Activated CD8-positive, alpha-beta memory T cell treated with anti-CD3 and anti-CD28 coated beads for 36 hours (primary cell): ENCODE results near the gene MCEE. TPM values are rescaled to one million over a fixed set of nuclear protein-coding genes. Genes with fewer than 3 reads are reported as not detected.
"Not testable (repeated sequence)": the region's sequence is repeated elsewhere in the genome, so short reads cannot be mapped to it uniquely, and the experiment has no call there.

ENCODE experiments used
- CTCF ChIA-PET: fragments of 350-600 bp; sonication (Branson Sonifier 250); formaldehyde crosslinking; loops from one replicate; lab custom pipeline; 2021; ENCODE audit warnings: antibody characterized with exemption; lab: Charles Lee
- POLR2A ChIA-PET: fragments of 350-600 bp; sonication (Branson Sonifier 250); formaldehyde crosslinking; loops from one replicate; lab custom pipeline; 2021; ENCODE audit warnings: antibody characterized with exemption; lab: Charles Lee
- total RNA-seq, 2 experiments: library from RNA; stranded (reverse); gene quantifications; one replicate each; pipeline ENCODE4 v1.2.3, GENCODE V29; 2021

MCEE gene
- 10 to 100 TPM; 12.4 to 13.7 TPM for total RNA-seq

DNA sequence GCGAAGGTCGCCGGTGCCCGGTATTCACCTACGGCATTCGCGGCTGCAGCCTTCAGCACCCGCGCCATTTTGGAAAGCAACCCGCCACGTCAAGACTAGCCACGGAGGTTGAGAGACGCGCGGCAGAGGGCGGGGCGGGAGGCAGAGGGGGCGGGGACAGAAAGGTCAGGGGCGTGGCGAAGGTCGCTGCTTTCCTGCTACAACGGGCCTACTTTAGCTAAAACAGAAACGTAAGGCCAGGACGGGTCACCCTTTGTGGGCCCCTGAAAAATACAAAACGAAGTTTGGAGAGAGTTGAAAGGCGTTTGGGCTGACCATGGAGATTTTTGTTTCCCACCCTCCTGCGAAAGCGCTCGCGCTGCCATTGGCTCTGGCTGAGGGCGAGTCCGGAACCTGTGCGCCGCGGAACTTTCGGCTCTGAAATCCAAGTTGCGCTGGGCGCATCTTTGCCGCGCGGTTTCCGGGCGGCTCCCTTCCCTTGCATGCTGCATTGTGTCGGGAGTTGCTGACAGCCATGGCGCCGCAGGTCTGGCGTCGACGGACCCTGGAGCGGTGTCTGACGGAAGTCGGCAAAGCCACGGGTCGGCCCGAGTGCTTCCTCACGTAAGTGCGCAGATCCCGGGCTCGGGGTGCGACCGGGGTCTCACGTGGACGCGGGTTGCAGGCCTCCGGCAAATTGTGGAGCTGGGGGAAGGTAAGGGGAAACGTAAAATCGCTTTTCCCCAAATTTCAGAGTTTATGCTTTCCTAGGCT lies at the start of gene MCEE, which contains the start of gene MPHOSPH10:
Gene MCEE, minus strand, starts transcription at position 78 of the 753 bp plus-strand sequence. Its CDS starts 10 bp downstream, at position 68.
Gene MPHOSPH10, plus strand, starts transcription at position 483 of the 753 bp plus-strand sequence. Its CDS starts 32 bp downstream, at position 515.
- ChIA-PET POLR2A (interaction anchor here (0.6 to 2.1 kb wide), 3 partner anchors 62 to 138 kb away, joined by 3 to 12 read pairs (median 6); partner anchors contain the start of genes NAGK and PAIP2B), CTCF (interaction anchor here (0.7 to 2.1 kb wide), 3 partner anchors 16 to 62 kb away, joined by 3 to 6 read pairs (median 6); partner anchors contain the start of gene NAGK)

DNA sequence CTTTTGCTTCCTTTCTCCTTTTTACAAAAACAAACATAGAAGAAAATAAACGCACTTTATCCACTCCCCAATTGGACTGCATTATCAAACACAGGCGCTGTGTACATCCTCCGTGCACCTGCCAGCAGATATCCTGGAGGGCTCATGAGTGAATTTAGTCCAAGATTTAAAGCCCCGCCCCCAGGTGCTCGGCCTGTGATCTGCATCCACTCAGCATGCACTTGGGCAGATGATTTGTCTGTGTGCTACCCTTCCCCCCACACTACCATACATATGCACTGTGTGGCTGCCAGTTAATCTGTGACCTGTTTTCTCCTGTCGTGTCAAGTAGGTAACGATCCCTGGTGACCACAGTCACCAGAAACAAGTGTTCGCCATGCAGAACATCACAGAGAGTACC lies 48.8 kb upstream of the MCEE start:
- CTCF ChIA-PET, POLR2A ChIA-PET: not testable (repeated sequence)

DNA sequence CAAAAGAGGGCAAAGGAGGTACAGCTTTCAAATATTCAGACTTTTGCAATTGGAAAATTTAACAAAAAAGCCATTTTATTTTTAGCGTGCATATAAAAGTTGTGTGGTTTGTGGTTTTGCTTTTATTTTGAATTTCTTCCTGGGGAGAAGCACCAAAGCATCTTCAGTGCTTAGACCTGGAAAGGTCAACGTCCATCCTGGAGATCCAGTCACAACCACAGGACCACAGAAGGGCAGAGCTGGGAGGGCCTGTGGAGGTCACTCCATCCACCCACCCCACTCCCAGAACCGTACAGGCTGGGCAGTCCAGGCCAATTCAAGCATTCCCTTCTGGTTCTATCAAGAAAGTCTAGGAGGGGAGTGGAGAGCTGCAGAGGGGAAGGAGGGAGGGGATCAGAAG lies 44.2 kb upstream of the MCEE start:
- ChIA-PET CTCF (no interaction called here), POLR2A (no interaction called here)

DNA sequence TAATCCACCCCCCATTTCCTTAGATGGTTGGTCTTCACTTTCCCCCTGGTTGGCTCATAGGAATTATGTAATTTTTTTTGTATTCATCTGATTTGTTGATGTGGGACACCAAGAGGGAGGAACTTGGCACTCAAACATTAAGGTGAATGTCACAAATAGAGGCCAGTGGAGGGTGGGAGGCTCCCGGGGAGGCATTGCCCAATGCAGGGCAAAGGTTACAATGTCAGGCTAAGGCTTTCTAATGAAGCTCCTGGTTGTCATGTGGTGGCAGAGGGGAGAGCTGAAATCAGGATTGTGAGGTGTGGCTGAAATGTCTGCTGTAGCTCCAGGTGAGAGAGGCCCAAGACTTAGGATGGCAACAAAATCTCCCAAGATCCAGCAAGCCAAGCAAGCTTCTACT lies 43.1 kb upstream of the MCEE start:
- CTCF ChIA-PET: no interaction called here
- POLR2A ChIA-PET: no interaction called here

DNA sequence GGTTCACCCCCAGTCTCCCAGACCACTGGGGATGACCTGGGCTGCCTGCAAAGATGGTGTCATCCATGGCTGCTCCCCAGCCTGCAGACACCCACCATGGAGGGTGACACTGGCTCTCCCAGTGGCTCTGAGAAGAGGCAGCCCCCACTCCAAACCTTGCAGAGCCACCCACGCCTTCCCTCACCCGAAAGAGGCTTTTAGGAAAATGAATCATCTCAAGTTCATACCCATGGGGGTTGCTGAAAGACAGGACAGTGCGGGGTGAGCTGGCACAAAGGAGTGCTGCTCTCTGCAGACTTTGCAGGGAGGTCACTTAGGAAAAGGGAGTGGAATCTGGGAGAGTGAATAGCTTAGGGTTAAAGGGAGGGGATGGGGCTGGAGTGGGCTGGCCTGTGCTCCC lies 36.8 kb upstream of the MCEE start:
- POLR2A ChIA-PET: no interaction called here

DNA sequence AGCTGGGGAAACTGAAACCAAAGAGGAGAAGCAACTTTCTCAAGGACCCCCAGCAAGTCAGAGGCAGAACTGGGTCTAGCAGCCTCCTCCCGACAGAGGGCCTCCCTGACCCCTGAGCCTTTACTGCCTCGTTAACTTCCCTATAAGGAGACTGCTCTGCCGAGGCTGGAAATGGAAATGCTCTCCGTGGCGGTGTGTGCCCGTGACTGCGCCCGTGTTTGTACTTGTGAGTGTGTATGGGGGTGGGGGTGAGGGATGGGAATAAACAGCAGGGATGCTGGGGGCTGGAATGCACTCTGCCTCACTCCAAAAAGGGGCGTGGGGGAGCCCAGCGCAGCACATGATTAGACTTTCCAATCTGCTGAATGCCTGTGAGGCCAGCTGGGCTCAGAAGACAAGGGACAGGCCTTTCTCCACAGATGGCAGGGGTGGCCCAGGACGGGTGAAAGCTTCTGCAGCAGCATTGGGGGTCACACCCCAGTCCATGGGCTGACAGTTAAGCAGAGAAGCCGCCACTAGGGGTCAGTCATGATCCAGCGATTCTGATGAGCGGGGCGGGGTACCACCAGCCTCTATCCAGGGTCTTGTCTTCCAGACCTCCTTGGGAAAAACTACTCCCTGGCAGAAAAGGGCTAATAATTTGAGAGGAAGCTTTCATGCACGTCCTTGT lies 27.2 kb upstream of the MCEE start:
- CTCF ChIA-PET: interaction anchor here (0.7 to 1.7 kb wide), 3 partner anchors 13 to 143 kb away, joined by 3 read pairs; no protein-coding TSS in a partner anchor

More for the DNA sequence above, 36.8 kb upstream of the MCEE start:
- CTCF ChIA-PET: interaction anchor here (0.6 kb wide), 1 partner anchor 346 kb away, joined by 3 read pairs; no protein-coding TSS in a partner anchor

DNA sequence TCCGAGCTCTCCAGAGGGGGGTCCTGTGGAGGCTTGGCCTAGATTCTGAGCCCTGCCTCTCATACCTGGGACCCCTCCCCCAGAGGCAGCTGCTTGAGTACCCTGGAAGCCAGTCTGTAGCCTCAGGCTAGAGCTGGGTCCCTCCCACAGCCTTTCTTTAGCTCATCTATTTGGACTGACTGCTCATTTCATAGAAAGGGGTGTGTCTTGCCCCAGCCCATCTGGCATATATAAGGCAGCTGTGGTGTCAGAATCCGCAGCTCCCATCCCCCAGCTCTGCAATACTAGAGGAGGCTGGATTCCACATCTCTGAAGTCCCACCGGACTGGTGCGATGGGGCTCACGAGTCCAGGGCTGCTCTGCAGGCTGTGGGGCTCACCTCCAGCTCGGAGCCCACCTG lies 26.5 kb upstream of the MCEE start:
- CTCF ChIA-PET: interaction anchor here (1.3 to 1.7 kb wide), 2 partner anchors 20 to 143 kb away, joined by 3 read pairs; no protein-coding TSS in a partner anchor
- POLR2A ChIA-PET: no interaction called here

More for the DNA sequence above, 27.2 kb upstream of the MCEE start:
- POLR2A ChIA-PET: no interaction called here

DNA sequence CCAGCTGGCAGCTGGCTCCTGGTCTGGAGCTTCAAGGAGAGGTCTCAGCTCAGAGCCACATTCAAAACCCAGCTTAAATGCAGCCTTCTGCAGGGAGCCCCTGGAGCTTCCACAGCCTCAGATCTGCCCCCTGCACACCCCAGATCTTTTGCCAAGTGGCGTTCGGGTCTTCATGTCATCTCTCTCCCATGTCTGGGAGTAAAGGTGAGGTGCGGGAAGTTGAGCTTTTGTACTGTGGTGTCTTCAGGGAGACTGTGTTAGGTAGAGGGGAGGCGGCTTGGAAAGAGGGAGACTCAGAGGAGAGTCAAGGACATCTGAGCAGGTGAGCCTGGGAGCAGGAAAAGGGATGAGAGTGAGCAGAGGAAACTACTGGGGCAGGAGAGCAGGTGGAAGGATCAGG lies 25.8 kb upstream of the MCEE start:
- POLR2A ChIA-PET: no interaction called here
- CTCF ChIA-PET: interaction anchor here (0.6 kb wide), 2 partner anchors 114 to 373 kb away, joined by 3 read pairs; no protein-coding TSS in a partner anchor

DNA sequence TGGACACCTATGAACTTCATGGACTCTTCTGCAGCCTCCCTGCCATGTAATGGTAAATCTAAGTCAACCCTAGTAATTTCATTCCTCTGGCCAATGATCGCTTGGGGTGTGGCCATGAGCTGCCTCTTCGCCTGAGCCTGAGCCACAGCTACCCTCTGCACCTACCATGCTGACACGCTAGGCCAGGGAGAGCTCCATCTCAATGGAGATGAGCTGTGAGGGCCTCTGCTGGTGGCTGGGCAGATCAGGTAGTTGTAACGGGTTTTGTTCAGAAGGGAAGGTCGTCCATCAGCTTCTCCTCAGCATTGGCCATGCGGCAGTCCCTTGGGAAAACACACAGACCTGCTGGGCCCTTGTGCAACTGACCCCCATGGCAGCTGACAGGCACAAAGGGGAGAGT lies 24.8 kb upstream of the MCEE start:
- POLR2A ChIA-PET: no interaction called here
- CTCF ChIA-PET: no interaction called here

DNA sequence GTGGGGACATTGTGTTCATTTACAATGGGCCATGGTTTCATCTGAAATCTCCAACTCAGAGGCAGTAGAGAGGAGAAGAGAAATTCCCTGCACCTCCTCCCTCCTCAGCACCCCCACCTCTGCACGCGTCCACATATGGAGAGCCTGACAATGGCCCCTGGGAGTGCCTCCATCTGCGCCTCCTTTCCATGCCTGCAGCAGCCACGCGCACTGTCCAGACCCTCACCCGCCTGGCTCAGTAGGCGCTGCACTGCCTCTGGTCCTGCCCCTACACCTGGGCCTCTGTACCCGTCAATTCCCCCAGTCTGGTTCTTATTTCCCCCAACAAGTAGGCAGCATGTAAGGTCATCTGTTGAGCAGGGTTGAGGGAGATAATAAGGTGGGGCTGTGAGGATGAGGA lies 24.2 kb upstream of the MCEE start:
- ChIA-PET POLR2A (no interaction called here), CTCF (no interaction called here)

DNA sequence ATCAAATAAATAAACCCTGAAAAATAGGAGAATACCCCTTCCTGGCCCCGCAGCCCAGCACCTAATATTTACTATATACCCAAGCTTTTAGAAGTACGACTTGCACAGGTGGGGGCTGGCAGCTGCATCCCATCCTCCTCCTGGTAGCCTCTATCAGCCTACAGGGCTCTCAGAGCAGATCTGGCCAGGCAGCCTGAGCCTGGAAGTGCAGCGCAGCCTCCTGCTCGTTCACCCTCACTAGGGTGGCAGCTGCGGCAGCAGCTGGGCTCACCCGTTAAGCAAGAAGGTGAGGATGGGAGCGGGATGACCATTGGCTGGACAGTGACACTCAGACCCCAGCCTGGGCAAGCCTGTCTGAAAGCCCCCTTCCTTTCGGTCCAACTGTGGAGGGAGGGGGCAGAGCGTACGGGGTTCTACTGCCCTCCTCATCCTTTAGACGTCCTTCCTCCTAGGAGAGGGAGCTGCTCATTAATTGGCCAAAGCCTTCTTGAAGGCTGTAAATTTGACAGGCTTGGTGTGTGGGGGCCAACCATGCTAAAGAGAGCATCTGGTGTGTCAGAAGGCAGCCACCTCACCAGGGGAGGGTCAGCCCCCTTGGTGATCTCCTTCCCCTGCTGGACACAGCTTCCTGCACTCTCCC lies 23.7 kb upstream of the MCEE start:
- CTCF ChIA-PET: no interaction called here
- POLR2A ChIA-PET: no interaction called here

DNA sequence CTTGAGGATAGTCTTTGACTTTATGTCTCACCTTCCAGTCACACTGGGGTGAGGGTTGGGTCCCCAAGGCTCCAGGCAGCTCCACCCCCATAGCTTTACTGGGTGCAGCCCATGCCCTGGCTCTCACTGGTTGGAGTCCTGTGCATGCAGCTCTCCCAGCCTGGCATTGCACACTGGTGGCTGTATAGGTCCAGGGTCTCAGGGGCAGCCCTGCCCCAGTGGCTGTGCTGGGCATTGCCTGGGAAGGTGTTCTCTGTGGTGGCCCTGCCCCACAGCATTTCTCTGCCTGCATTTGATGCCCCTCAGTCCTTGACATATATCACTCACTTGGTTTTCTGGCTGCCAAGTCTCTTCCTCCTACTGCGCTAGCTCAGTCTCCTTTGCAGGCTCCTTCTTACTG lies 21.6 kb upstream of the MCEE start:
- CTCF ChIA-PET: no interaction called here
- POLR2A ChIA-PET: no interaction called here

DNA sequence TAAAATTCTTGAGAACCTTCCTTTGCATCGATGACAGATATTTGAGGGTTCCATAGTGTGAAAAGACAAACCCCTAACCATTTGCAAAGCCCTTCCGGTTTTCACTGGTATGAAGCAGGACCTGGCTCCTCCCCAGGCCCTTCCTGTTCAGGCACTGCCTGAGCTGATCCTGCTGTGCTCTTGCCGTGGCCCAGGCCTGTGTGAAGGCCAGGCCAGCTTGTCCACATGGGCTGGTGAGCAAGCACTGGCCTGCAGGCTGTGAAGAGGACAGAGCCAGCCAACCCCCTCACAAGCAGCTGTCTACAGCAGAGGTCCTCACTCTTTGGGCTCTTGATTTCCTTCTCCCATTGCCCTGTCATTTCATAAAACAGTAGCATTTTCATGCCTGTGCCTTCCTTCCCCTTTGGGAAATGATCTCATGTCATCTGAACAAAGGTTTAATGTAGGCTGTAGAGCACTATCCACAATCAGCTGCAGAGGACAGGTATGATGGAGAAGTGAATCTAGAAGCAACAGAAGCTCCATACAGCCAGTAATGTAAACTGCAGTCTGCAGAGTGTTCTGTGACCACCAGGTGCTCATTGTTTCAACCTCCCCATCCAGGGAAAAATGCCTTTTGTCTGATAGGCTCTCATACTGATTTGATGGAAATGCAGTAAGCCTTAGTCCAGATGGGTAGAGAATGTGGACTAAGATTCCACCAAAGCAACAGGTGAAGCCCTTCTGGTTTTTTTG lies 20.2 kb upstream of the MCEE start:
- ChIA-PET POLR2A (no interaction called here), CTCF (interaction anchor here (1.2 kb wide), 1 partner anchor 19 kb away, joined by 3 read pairs; no protein-coding TSS in a partner anchor)

DNA sequence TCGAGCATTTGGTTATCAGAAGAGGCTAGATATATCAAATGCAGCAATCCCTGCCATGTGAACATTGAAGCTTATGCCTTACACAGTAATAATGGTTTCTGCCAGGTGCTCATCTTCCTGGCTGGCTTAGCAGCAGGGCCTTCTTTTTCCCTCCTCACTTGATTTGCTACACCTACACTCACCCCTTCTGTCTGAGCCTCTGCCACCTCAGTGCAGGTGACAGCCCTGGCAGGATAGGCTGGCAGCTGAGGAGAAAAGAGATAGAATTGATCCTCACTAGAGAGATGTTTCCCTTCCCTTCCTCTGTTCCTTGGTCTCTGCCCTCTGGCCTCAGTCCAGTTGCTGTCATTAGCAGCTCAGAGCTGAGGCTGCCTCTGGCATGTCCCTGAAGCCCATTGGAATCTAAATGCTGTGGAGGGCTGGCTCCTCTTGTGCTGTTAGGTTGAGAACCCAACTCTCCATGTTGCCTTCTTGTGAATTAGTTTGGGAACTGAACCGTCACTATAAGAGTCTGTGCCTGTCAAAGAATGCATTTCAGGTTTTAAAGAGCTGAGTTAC lies 18.6 kb upstream of the MCEE start:
- ChIA-PET POLR2A (no interaction called here), CTCF (interaction anchor here (1.2 kb wide), 1 partner anchor 362 kb away, joined by 3 read pairs; no protein-coding TSS in a partner anchor)

DNA sequence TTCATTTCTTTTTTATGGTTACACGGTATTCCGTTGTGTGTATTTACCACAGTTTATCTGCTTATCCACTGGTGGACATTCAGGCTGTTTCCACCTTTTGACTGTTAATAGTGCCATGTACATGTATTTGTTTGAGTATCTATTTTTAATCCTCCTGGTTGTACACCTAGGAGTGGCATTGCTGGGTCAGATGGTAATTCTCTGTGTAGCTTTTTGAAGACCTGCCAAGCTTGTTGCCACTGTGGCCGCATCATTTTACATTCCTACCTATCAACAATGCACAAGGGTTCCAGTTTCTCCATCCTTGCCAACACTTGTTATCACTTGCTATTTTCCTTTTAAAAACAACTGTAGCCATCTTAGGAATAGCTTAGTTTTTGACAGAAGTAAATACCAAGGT lies 13.8 kb upstream of the MCEE start:
- POLR2A ChIA-PET: no interaction called here
- CTCF ChIA-PET: interaction anchor here (1.0 kb wide), 1 partner anchor 13 kb away, joined by 3 read pairs; no protein-coding TSS in a partner anchor

DNA sequence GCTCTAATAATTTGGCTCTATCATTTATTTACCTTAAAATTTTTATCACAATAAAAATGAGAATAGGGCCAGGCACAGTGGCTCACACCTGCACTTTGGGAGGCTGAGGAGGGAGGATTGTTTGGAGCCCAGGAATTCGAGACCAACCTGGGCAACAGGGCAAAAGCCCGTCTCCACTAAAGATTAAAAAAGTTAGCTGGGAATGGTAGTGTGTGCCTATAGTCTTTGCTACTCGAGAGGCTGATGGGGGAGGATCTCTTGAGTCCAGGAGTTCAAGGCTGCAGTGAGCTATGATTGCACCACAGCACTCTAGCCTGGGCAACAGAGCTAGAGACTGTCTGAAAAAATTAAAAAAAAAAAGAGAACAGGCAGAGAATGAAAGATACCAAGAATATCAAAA lies 6.1 kb upstream of the MCEE start:
- CTCF ChIA-PET: no interaction called here
- POLR2A ChIA-PET: no interaction called here

DNA sequence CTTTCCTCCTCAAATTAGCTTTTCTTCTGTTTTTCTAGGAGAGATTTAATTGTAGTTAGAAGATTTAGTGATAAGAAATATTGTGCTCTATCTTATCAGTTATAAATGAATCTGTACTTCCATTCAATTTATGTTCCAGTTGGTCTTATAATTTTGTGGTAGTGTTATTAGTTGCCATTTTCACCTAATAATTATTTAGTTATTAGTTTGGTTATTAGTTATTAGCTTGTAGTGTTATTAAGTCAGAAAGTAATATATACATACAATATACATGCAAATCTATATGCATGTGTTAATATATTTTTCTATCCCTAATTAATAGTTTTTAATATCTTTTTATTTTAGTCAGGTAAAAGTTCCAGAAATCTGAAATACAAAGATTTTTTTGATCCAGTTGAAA lies 3.6 kb upstream of the MCEE start:
- ChIA-PET POLR2A (no interaction called here), CTCF (no interaction called here)

DNA sequence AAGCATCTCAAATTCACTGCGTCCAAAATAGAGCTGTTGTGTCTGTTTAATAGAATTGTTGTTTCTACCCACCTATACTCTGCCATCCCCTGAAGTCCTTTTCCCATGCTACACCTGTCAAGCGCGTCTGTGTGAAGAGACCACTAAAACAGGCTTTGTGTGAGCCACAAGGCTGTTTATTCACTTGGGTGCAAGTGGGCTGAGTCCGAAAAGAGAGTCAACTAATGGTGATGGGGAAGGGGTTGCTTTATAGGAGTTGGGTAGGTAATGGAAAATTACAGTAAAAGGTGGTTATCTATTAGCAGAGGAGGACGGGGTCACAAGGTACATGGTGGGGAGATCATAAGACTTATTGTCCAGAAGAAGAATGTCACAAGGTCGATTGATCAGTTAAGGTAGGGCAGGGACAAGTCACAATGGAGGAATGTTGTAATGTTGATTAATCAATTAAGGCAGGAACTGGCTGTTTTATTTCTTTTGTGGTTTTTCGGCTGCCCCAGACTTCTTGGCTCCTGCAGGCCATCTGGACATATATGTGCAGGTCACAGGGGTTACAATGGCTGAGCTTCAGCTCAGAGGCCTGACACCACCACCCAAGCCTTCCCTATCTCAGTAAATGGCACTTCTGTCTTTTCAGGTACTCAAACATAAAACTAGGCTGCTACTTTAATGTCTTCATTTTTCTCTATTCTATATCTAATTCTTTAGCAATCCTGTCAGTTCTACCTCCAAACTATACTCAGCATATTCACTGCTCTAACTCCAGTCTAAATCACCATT lies 1.5 kb upstream of the MCEE start:
- CTCF ChIA-PET: interaction anchor here (0.7 to 2.1 kb wide), 2 partner anchors 19 to 63 kb away, joined by 3 to 6 read pairs; partner anchors contain the start of gene NAGK
- POLR2A ChIA-PET: not testable (repeated sequence)
